HCT116 (cell line): ENCODE measurements around the gene GREB1L.

Experiments used
- CEBPB ChIP-seq: IDR thresholded peaks from 2 replicates; pipeline ENCODE4 v1.6.1; 2012; ENCODE audit warnings: low read depth
- EGR1 ChIP-seq: IDR thresholded peaks from 2 replicates; pipeline ENCODE4 v1.6.1; 2012; ENCODE audit warnings: low read depth
- EZH2 ChIP-seq: fragments of 200-600 bp; sonication (generic); IDR thresholded peaks from 2 replicates; pipeline ENCODE4 v1.6.1; 2017; ENCODE audit warnings: antibody characterized with exemption, mixed run types
- EZH2phosphoT487 ChIP-seq: fragments of 200-600 bp; IDR thresholded peaks from 2 replicates; pipeline ENCODE4 v1.6.1; 2018; ENCODE audit warnings: antibody characterized with exemption, borderline replicate concordance
- POLR2A ChIP-seq: IDR thresholded peaks from 2 replicates; pipeline ENCODE4 v1.7.0; 2011; ENCODE audit warnings: borderline replicate concordance; ENCODE audit not compliant: insufficient read depth, insufficient read length; ENCODE audit errors: extremely low read depth
- POLR2AphosphoS5 ChIP-seq: IDR thresholded peaks from 2 replicates; pipeline ENCODE4 v1.6.1; 2011; ENCODE audit warnings: mild to moderate bottlenecking, low read depth, low read length, moderate library complexity
- RAD21 ChIP-seq: IDR thresholded peaks from 2 replicates; pipeline ENCODE4 v1.6.1; 2012; ENCODE audit warnings: low read depth, mild to moderate bottlenecking
- SRF ChIP-seq: IDR thresholded peaks from 2 replicates; pipeline ENCODE4 v1.6.1; 2012; ENCODE audit warnings: low read depth
- TCF7L2 ChIP-seq: IDR thresholded peaks from 2 replicates; pipeline ENCODE4 v1.7.0; 2011; ENCODE audit warnings: borderline replicate concordance, inconsistent platforms; ENCODE audit not compliant: insufficient read depth, insufficient read length; ENCODE audit errors: extremely low read depth
- ZNF274 ChIP-seq: fragments of 200-500 bp; sonication (Bioruptor generic); IDR thresholded peaks from 2 replicates; pipeline ENCODE4 v1.6.1; 2014; ENCODE audit warnings: mild to moderate bottlenecking, low read depth, low read length, inconsistent platforms
- TF ChIP-seq, protein P1 (sequence below), 3 experiments: fragments of 200-600 bp in 1 of 3; sonication (generic) in 1 of 3; IDR thresholded peaks in 2 of 3; conservative IDR thresholded peaks in 1 of 3; 2 replicates each; pipeline ENCODE4 v1.5.1; 2012 to 2017; ENCODE audit warnings: low read depth in 2 of 3, low read length in 2 of 3, antibody characterized with exemption in 1 of 3, borderline replicate concordance in 1 of 3, control low read depth in 1 of 3, mild to moderate bottlenecking in 1 of 3, mixed read lengths in 1 of 3, mixed run types in 1 of 3, moderate library complexity in 1 of 3; ENCODE audit not compliant: insufficient read depth in 1 of 3
- TF ChIP-seq, protein P2 (sequence below): IDR thresholded peaks from 2 replicates; pipeline ENCODE4 v1.6.1; 2012; ENCODE audit warnings: low read depth

DNA sequence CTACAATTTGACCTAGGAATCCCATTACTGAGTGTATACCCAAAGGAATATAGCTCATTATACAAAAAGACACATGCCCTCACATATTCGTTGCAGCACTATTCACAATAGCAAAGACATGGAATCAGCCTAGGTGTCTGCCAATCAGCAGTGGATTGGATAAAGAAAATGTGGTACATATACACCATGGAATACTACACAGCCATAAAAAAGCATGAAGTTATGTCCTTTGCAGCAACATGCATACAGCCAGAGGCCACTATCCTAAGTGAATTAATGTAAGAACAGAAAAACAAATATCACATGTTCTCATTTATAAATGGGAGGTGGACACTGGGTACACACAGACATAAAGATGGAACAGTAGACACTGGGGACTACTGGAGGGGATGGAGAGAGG lies 54.0 kb downstream of the GREB1L start:
- TF ChIP-seq, protein P1, sequence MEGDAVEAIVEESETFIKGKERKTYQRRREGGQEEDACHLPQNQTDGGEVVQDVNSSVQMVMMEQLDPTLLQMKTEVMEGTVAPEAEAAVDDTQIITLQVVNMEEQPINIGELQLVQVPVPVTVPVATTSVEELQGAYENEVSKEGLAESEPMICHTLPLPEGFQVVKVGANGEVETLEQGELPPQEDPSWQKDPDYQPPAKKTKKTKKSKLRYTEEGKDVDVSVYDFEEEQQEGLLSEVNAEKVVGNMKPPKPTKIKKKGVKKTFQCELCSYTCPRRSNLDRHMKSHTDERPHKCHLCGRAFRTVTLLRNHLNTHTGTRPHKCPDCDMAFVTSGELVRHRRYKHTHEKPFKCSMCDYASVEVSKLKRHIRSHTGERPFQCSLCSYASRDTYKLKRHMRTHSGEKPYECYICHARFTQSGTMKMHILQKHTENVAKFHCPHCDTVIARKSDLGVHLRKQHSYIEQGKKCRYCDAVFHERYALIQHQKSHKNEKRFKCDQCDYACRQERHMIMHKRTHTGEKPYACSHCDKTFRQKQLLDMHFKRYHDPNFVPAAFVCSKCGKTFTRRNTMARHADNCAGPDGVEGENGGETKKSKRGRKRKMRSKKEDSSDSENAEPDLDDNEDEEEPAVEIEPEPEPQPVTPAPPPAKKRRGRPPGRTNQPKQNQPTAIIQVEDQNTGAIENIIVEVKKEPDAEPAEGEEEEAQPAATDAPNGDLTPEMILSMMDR (IDR thresholded peaks at IDR 0.05 in 2 of 3, conservative IDR thresholded peaks at IDR 0.05 in 1 of 3; ENCODE audit: borderline replicate concordance in 1 of 3, insufficient read depth in 1 of 3, low read depth in 2 of 3, low read length in 2 of 3) = no peak
- TF ChIP-seq EGR1 (no peak), POLR2A (no peak), TCF7L2 (no peak), POLR2AphosphoS5 (no peak), RAD21 (no peak), CEBPB (no peak), EZH2 (no peak), ZNF274 (no peak), EZH2phosphoT487 (no peak), SRF (no peak)
- TF ChIP-seq, protein P2, sequence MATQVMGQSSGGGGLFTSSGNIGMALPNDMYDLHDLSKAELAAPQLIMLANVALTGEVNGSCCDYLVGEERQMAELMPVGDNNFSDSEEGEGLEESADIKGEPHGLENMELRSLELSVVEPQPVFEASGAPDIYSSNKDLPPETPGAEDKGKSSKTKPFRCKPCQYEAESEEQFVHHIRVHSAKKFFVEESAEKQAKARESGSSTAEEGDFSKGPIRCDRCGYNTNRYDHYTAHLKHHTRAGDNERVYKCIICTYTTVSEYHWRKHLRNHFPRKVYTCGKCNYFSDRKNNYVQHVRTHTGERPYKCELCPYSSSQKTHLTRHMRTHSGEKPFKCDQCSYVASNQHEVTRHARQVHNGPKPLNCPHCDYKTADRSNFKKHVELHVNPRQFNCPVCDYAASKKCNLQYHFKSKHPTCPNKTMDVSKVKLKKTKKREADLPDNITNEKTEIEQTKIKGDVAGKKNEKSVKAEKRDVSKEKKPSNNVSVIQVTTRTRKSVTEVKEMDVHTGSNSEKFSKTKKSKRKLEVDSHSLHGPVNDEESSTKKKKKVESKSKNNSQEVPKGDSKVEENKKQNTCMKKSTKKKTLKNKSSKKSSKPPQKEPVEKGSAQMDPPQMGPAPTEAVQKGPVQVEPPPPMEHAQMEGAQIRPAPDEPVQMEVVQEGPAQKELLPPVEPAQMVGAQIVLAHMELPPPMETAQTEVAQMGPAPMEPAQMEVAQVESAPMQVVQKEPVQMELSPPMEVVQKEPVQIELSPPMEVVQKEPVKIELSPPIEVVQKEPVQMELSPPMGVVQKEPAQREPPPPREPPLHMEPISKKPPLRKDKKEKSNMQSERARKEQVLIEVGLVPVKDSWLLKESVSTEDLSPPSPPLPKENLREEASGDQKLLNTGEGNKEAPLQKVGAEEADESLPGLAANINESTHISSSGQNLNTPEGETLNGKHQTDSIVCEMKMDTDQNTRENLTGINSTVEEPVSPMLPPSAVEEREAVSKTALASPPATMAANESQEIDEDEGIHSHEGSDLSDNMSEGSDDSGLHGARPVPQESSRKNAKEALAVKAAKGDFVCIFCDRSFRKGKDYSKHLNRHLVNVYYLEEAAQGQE = no peak
